Vagina (tissue), 2 donors: Measurements from ENCODE around the gene ABCG1. TPM values are rescaled to one million over a fixed set of nuclear protein-coding genes. Genes with fewer than 3 reads are reported as not detected.

Experiments
- DNase-seq, 2 donors: peaks; one replicate each; pipeline ENCODE4 v3.0.0-alpha.2; 2017; ENCODE audit errors: extremely low spot score in 2 of 2
- H3K27ac ChIP-seq: fragments of 200-600 bp; sonication (generic); one replicate; pipeline ENCODE4 v1.5.1; 2019
- H3K27me3 ChIP-seq: fragments of 200-600 bp; sonication (generic); one replicate; pipeline ENCODE4 v1.5.1; 2019
- H3K36me3 ChIP-seq, 2 donors: fragments of 200-600 bp; sonication (generic); one replicate each; pipeline ENCODE4 v1.5.1; 2017 to 2019
- H3K4me1 ChIP-seq: fragments of 200-600 bp; sonication (generic); one replicate; pipeline ENCODE4 v1.5.1; 2019
- H3K4me3 ChIP-seq, 2 donors: fragments of 200-600 bp; sonication (generic); 1 replicate in 1 of 2; 2 replicates in 1 of 2; pipeline ENCODE4 v1.5.1; 2016 to 2019
- H3K9me3 ChIP-seq: fragments of 200-600 bp; sonication (generic); one replicate; pipeline ENCODE4 v1.5.1; 2019
- CTCF ChIP-seq, 3 experiments: fragments of 450-650 bp in 2 of 3; fragments of 200-600 bp in 1 of 3; sonication (generic) in 1 of 3; IDR thresholded peaks; one replicate each; pipeline ENCODE4 v1.5.1; 2017 to 2019; ENCODE audit warnings: antibody characterized with exemption in 3 of 3, mild to moderate bottlenecking in 2 of 3, moderate library complexity in 2 of 3
- POLR2A ChIP-seq, 2 donors: fragments of 450-650 bp; IDR thresholded peaks; one replicate each; pipeline ENCODE4 v1.6.1; 2017; ENCODE audit warnings: antibody characterized with exemption in 2 of 2, mild to moderate bottlenecking in 2 of 2, moderate library complexity in 2 of 2
- POLR2AphosphoS5 ChIP-seq, 2 donors: sonication (generic); formaldehyde crosslinking; IDR thresholded peaks; one replicate each; pipeline ENCODE4 v1.9.0; 2017; ENCODE audit warnings: antibody characterized with exemption in 2 of 2, mild to moderate bottlenecking in 2 of 2, low read depth in 1 of 2; ENCODE audit not compliant: insufficient read depth in 1 of 2
- intact Hi-C: fragments of 100-400 bp; cut with DNase I; formaldehyde crosslinking; loops from one replicate; pipeline ENCODE4 v1.15.1; 2023
- total RNA-seq: library from RNA; depleted of rRNA; stranded (reverse); fragments of >200 nt; gene quantifications from one replicate; pipeline ENCODE4 v1.2.3, GENCODE V29; 2016

The ABCG1 gene
- total RNA-seq, 1 donor from 2014 or later: 18.7 TPM

GRCh38 chr21:42234464-42235241, 15.7 kb downstream of the ABCG1 start:
- DNase-seq: no peak
- peak overlapping the region; percentile 49 to 61 for H3K4me3 ChIP-seq
- TF ChIP-seq CTCF (IDR thresholded peaks at IDR 0.05) (no peak), POLR2A (IDR thresholded peaks at IDR 0.05) (peak in 1 of 2 donors; percentile 12), POLR2AphosphoS5 (IDR thresholded peaks at IDR 0.05; ENCODE audit: insufficient read depth in 1 of 2, low read depth in 1 of 2) (peak in 1 of 2 donors; percentile 29)
- H3K4me1 ChIP-seq: peaks cover 67% of the 10 kb centered on the region
- no peaks in the 10 kb centered on the region for H3K9me3 ChIP-seq
- intact Hi-C loops: no loop called here
- no peaks in the 10 kb centered on the region for H3K36me3 ChIP-seq
- no peaks in the 10 kb centered on the region for H3K27me3 ChIP-seq
- H3K27ac ChIP-seq: peak overlapping the region; percentile 63

- no peaks in the 10 kb centered on the region for H3K9me3 ChIP-seq
- H3K27me3 ChIP-seq: no peaks in the 10 kb centered on the region
- no peaks in the 10 kb centered on the region for H3K36me3 ChIP-seq
- peaks cover 67% of the 10 kb centered on the region for H3K4me1 ChIP-seq
- DNase-seq: no peak
- no peak overlapping the region for H3K4me3 ChIP-seq
- intact Hi-C loops: no loop called here
- H3K27ac ChIP-seq: no peak overlapping the region
- TF ChIP-seq POLR2AphosphoS5 (IDR thresholded peaks at IDR 0.05; ENCODE audit: insufficient read depth in 1 of 2, low read depth in 1 of 2): no peak
- no peak for TF ChIP-seq POLR2A (IDR thresholded peaks at IDR 0.05)
- TF ChIP-seq CTCF (IDR thresholded peaks at IDR 0.05): no peak
Observed at GRCh38 chr21:42235593-42235992, 16.7 kb downstream of the ABCG1 start.

GRCh38 chr21:42236014-42236413, 17.1 kb downstream of the ABCG1 start:
- no peak for DNase-seq
- no peaks in the 10 kb centered on the region for H3K36me3 ChIP-seq
- TF ChIP-seq POLR2A (IDR thresholded peaks at IDR 0.05) (no peak), POLR2AphosphoS5 (IDR thresholded peaks at IDR 0.05; ENCODE audit: insufficient read depth in 1 of 2, low read depth in 1 of 2) (no peak), CTCF (IDR thresholded peaks at IDR 0.05) (no peak)
- H3K4me3 ChIP-seq: no peak overlapping the region
- no peaks in the 10 kb centered on the region for H3K27me3 ChIP-seq
- no peak overlapping the region for H3K27ac ChIP-seq
- peaks cover 63% of the 10 kb centered on the region for H3K4me1 ChIP-seq
- intact Hi-C loops: no loop called here
- H3K9me3 ChIP-seq: no peaks in the 10 kb centered on the region

- TF ChIP-seq POLR2A (IDR thresholded peaks at IDR 0.05): no peak
- no peak for TF ChIP-seq POLR2AphosphoS5 (IDR thresholded peaks at IDR 0.05; ENCODE audit: insufficient read depth in 1 of 2, low read depth in 1 of 2)
- no peak for TF ChIP-seq CTCF (IDR thresholded peaks at IDR 0.05)
- DNase-seq: no peak
- intact Hi-C loops: no loop called here
- Histone ChIP-seq H3K4me1 (peaks cover 56% of the 10 kb centered on the region), H3K9me3 (no peaks in the 10 kb centered on the region), H3K27ac (no peak overlapping the region), H3K4me3 (no peak overlapping the region), H3K36me3 (no peaks in the 10 kb centered on the region), H3K27me3 (no peaks in the 10 kb centered on the region)
Observed at GRCh38 chr21:42236693-42237092, 17.8 kb downstream of the ABCG1 start.

- DNase-seq: no peak
- Histone ChIP-seq H3K9me3 (no peaks in the 10 kb centered on the region), H3K4me1 (peaks cover 52% of the 10 kb centered on the region), H3K36me3 (no peaks in the 10 kb centered on the region), H3K4me3 (no peak overlapping the region), H3K27me3 (no peaks in the 10 kb centered on the region), H3K27ac (no peak overlapping the region)
- intact Hi-C loops: no loop called here
- TF ChIP-seq POLR2A (IDR thresholded peaks at IDR 0.05) (no peak), POLR2AphosphoS5 (IDR thresholded peaks at IDR 0.05; ENCODE audit: insufficient read depth in 1 of 2, low read depth in 1 of 2) (no peak)
Observed at GRCh38 chr21:42237161-42237560, 18.2 kb downstream of the ABCG1 start.
